ENCODE measurements around the gene CETP.

GRCh38 chr16:56993204-56993603 is 31.5 kb downstream of the CETP start:
- no peak for TF ChIP-seq FOXM1 (IDR thresholded peaks at IDR 0.05; ENCODE audit: borderline replicate concordance)
- TF ChIP-seq SUZ12 (IDR thresholded peaks at IDR 0.05) = no peak
- TF ChIP-seq LEF1 (IDR thresholded peaks at IDR 0.05; ENCODE audit: borderline replicate concordance) = no peak
- no peak for TF ChIP-seq PKNOX1 (IDR thresholded peaks at IDR 0.05)
- no peak for TF ChIP-seq TARDBP (IDR thresholded peaks at IDR 0.05)
- no peak for TF ChIP-seq FOXK2 (IDR thresholded peaks at IDR 0.05)
- TF ChIP-seq SP1 (IDR thresholded peaks at IDR 0.05) = no peak
- TF ChIP-seq HDGF (IDR thresholded peaks at IDR 0.05; ENCODE audit: borderline replicate concordance) = no peak
- no peak for TF ChIP-seq BHLHE40 (IDR thresholded peaks at IDR 0.05; ENCODE audit: borderline replicate concordance)
- TF ChIP-seq L3MBTL2 (conservative IDR thresholded peaks at IDR 0.05) = no peak
- TF ChIP-seq ELF4 (IDR thresholded peaks at IDR 0.05) = no peak
- TF ChIP-seq ZNF384 (IDR thresholded peaks at IDR 0.05) = no peak
- TF ChIP-seq ARNT (IDR thresholded peaks at IDR 0.05) = no peak

Data from HEK293T (cell line).